B cell (primary cell): ENCODE measurements around the gene POLRMT. TPM values are rescaled to one million over a fixed set of nuclear protein-coding genes. Genes with fewer than 3 reads are reported as not detected.
A peak's percentile ranks its signal among the peaks of the same experiment; 100 is the strongest.

Experiments
- ATAC-seq: fragments of 200-7000 bp; cut with Tn5 transposase; one replicate; pipeline ENCODE4 v1.10.0; 2021; ENCODE audit warnings: low read depth, mild to moderate bottlenecking, moderate number of reproducible peaks, moderate library complexity
- CTCF ChIA-PET: fragments of 350-600 bp; sonication (Branson Sonifier 250); formaldehyde crosslinking; loops from one replicate; lab custom pipeline; 2021; ENCODE audit warnings: antibody characterized with exemption, inconsistent platforms; lab: Charles Lee
- POLR2A ChIA-PET: fragments of 350-600 bp; sonication (Branson Sonifier 250); formaldehyde crosslinking; loops from one replicate; lab custom pipeline; 2021; ENCODE audit warnings: antibody characterized with exemption; lab: Charles Lee
- DNase-seq: peaks from one replicate; pipeline ENCODE4 v3.0.0; 2013
- H2AFZ ChIP-seq: 2 replicates; pipeline ENCODE4 v1.6.1; 2012; ENCODE audit warnings: mild to moderate bottlenecking, low read depth, low read length; ENCODE audit not compliant: insufficient read depth, poor library complexity, severe bottlenecking
- H3K27ac ChIP-seq, 2 donors: 1 replicate in 1 of 2; 2 replicates in 1 of 2; pipeline ENCODE4 v1.5.1; 2012 to 2013; ENCODE audit warnings: low read length in 2 of 2, mild to moderate bottlenecking in 2 of 2, moderate library complexity in 1 of 2
- H3K27me3 ChIP-seq, 4 experiments: fragments of 200-600 bp in 1 of 4; sonication (generic) in 1 of 4; replicated peaks in 1 of 4; 1 replicate in 2 of 4; 2 replicates in 2 of 4; pipeline versions ENCODE4 v1.6.1 to v1.7.0; 2013 to 2016; ENCODE audit warnings: low read length in 3 of 4, mild to moderate bottlenecking in 2 of 4, mixed read lengths in 1 of 4, moderate library complexity in 1 of 4; ENCODE audit not compliant: insufficient read depth in 4 of 4, control insufficient read depth in 3 of 4; ENCODE audit errors: control extremely low read depth in 1 of 4
- H3K36me3 ChIP-seq, 2 experiments: replicated peaks in 1 of 2; 1 replicate in 1 of 2; 2 replicates in 1 of 2; pipeline versions ENCODE4 v1.6.1 to v1.7.1; 2013; ENCODE audit warnings: low read length in 1 of 2; ENCODE audit not compliant: insufficient read depth in 2 of 2, control insufficient read depth in 1 of 2; ENCODE audit errors: control extremely low read depth in 1 of 2, extremely low read depth in 1 of 2
- H3K4me1 ChIP-seq, 2 donors: fragments of 200-600 bp in 1 of 2; sonication (generic) in 1 of 2; 1 replicate in 1 of 2; 2 replicates in 1 of 2; pipeline versions ENCODE4 v1.5.1 to v1.6.1; 2013 to 2017; ENCODE audit warnings: low read length in 2 of 2; ENCODE audit not compliant: control insufficient read depth in 2 of 2, insufficient read depth in 2 of 2
- H3K4me2 ChIP-seq: replicated peaks from 2 replicates; pipeline ENCODE3; 2012; ENCODE audit warnings: mild to moderate bottlenecking, low read depth, low read length; ENCODE audit not compliant: poor library complexity, severe bottlenecking
- H3K4me3 ChIP-seq, 5 experiments: fragments of 200-600 bp in 1 of 5; sonication (generic) in 1 of 5; 1 replicate in 3 of 5; 2 replicates in 2 of 5; pipeline versions ENCODE4 v1.5.1 to v1.7.0; 2011 to 2016; ENCODE audit warnings: low read length in 4 of 5, mild to moderate bottlenecking in 4 of 5, low read depth in 2 of 5, control low read depth in 1 of 5, moderate library complexity in 1 of 5; ENCODE audit not compliant: insufficient read depth in 1 of 5; ENCODE audit errors: control extremely low read depth in 1 of 5, extremely low read depth in 1 of 5
- H3K79me2 ChIP-seq: fragments of 200-600 bp; sonication (generic); one replicate; pipeline ENCODE4 v1.6.0; 2016; ENCODE audit warnings: low read length; ENCODE audit not compliant: control insufficient read depth, insufficient read depth
- H3K9ac ChIP-seq: fragments of 200-600 bp; sonication (generic); 2 replicates; pipeline ENCODE4 v1.6.1; 2017; ENCODE audit warnings: mild to moderate bottlenecking, low read length, moderate library complexity
- H3K9me3 ChIP-seq, 3 donors: one replicate each; pipeline versions ENCODE4 v1.6.1 to v1.7.1; 2013; ENCODE audit warnings: low read length in 2 of 3; ENCODE audit not compliant: control insufficient read depth in 2 of 3, insufficient read depth in 1 of 3; ENCODE audit errors: control extremely low read depth in 1 of 3
- H4K20me1 ChIP-seq: 2 replicates; pipeline ENCODE4 v1.6.0; 2012; ENCODE audit warnings: mild to moderate bottlenecking, low read length; ENCODE audit not compliant: insufficient read depth, control insufficient read depth, poor library complexity, severe bottlenecking
- H3K27ac Mint-ChIP-seq: one replicate; pipeline ENCODE4 v1.8.0; 2021; ENCODE audit warnings: mixed read lengths
- H3K27me3 Mint-ChIP-seq: one replicate; pipeline ENCODE4 v1.8.0; 2021; ENCODE audit warnings: mixed read lengths
- H3K4me1 Mint-ChIP-seq: one replicate; pipeline ENCODE4 v1.8.0; 2021; ENCODE audit warnings: mixed read lengths
- H3K4me3 Mint-ChIP-seq: one replicate; pipeline ENCODE4 v1.8.0; 2021; ENCODE audit warnings: mixed read lengths
- H3K9me3 Mint-ChIP-seq: one replicate; pipeline ENCODE4 v1.8.0; 2022; ENCODE audit warnings: mixed read lengths; ENCODE audit not compliant: insufficient read depth
- EZH2 ChIP-seq: IDR thresholded peaks from 2 replicates; pipeline ENCODE4 v1.6.1; 2012; ENCODE audit warnings: borderline replicate concordance, low read depth, mild to moderate bottlenecking, moderate library complexity, low read length; ENCODE audit not compliant: insufficient read depth, poor library complexity, severe bottlenecking
- WGBS: methylation state at CpG from one replicate; pipeline ENCODE4 v1.1.5; 2013; ENCODE audit warnings: missing lambda C conversion rate; ENCODE audit not compliant: insufficient coverage; 5-methylcytosine and 5-hydroxymethylcytosine counted together
- intact Hi-C: fragments of 100-400 bp; cut with micrococcal nuclease; formaldehyde crosslinking; loops from one replicate; pipeline ENCODE4 v1.10.0; 2022
- polyA plus RNA-seq: library from polyadenylated mRNA; depleted of rRNA; stranded (reverse); fragments of >200 nt; gene quantifications from 2 replicates; pipeline ENCODE4 v1.2.3, GENCODE V29; 2012
- total RNA-seq, 2 donors: library from RNA; stranded (reverse); fragments of 120-200 nt in 1 of 2; gene quantifications; 1 replicate in 1 of 2; 2 replicates in 1 of 2; pipeline versions ENCODE4 v1.2.3 to v1.2.4, GENCODE V29; 2013 to 2022
- TF ChIP-seq, protein P1 (sequence below): fragments of 200-600 bp; IDR thresholded peaks from one replicate; pipeline ENCODE4 v1.8.0; 2022; ENCODE audit warnings: antibody characterized with exemption, mild to moderate bottlenecking

Gene POLRMT
- total and polyA plus RNA-seq, 2 donors (not counting 1 experiment from before 2014, with no cell fraction given) = 77.8 to 98.0 TPM

DNA sequence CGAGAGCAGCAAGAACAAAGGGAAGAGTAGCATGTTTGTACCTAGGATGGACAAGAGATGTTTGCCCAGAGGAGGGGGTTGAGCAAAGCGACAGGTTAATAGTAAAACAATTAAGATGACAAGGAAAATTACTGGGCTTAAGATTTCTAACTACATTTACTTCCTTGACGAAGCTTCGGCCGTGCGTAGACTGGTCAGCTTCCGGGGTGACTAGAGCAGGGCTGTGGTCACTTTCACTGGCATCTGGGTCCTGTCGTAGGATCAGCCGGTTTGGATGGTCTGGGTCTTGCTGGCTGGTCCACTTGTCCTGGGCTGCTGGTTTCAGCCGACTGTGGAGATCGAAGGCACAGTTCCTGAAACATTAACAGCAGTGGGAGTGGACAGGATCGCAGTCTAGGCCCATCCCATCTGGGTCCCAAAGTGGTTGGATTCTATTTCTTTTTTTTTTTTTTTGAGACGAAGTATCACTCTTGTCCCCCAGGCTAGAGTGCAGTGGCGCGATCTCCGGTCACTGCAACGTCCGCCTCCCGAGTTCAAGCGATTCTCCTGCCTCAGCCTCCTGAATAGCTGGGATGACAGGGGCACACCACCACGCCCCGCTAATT, 65.9 kb downstream of the POLRMT start:
- Histone ChIP-seq H4K20me1 (no peaks in the 10 kb centered on the region), H3K27ac (no peak overlapping the region), H3K9ac (no peak overlapping the region), H3K4me1 (peaks cover 0 to 9% of the 10 kb centered on the region in 2 donors), H3K36me3 (no peaks in the 10 kb centered on the region), H3K27me3 (no peaks in the 10 kb centered on the region), H3K4me3 (peak overlapping the region in 1 of 5 experiments; percentile 52), H2AFZ (no peak overlapping the region), H3K79me2 (peaks cover under 1% of the 10 kb centered on the region), H3K9me3 (peaks cover 0 to 2% (median 0%) of the 10 kb centered on the region in 3 donors), H3K4me2 (no peak overlapping the region)
- 98% methylated on average over 12 of the region's 22 CpGs for WGBS
- TF ChIP-seq EZH2 = no peak
- TF ChIP-seq, protein P1, sequence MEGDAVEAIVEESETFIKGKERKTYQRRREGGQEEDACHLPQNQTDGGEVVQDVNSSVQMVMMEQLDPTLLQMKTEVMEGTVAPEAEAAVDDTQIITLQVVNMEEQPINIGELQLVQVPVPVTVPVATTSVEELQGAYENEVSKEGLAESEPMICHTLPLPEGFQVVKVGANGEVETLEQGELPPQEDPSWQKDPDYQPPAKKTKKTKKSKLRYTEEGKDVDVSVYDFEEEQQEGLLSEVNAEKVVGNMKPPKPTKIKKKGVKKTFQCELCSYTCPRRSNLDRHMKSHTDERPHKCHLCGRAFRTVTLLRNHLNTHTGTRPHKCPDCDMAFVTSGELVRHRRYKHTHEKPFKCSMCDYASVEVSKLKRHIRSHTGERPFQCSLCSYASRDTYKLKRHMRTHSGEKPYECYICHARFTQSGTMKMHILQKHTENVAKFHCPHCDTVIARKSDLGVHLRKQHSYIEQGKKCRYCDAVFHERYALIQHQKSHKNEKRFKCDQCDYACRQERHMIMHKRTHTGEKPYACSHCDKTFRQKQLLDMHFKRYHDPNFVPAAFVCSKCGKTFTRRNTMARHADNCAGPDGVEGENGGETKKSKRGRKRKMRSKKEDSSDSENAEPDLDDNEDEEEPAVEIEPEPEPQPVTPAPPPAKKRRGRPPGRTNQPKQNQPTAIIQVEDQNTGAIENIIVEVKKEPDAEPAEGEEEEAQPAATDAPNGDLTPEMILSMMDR = no peak
- Mint-ChIP-seq H3K27me3 (no peaks in the 10 kb centered on the region), H3K9me3 (no peaks in the 10 kb centered on the region), H3K27ac (no peak overlapping the region), H3K4me3 (no peak overlapping the region), H3K4me1 (peaks cover 11% of the 10 kb centered on the region)
- intact Hi-C loops = no loop called here
- no peak for ATAC-seq
- ChIA-PET POLR2A (no interaction called here), CTCF (interaction anchor here (1.0 to 1.6 kb wide), 2 partner anchors 57 to 96 kb away, joined by 3 read pairs; partner anchors contain the start of gene RNF126)
- no peak for DNase-seq

Other genes with a start within 250 kb of the POLRMT start
- not detected in 2 replicates for gene C2CD4C, start 224.4 kb downstream of the POLRMT start, total RNA-seq
- gene C2CD4C, start 224.4 kb downstream of the POLRMT start, polyA plus RNA-seq = not detected in 2 replicates
- 0.19 TPM in 1 of 2 replicates, not detected in the other for gene SHC2, start 172.5 kb downstream of the POLRMT start, total RNA-seq
- 0.19 and 0.59 TPM in 2 replicates for gene SHC2, start 172.5 kb downstream of the POLRMT start, polyA plus RNA-seq
- gene MADCAM1, start 137.1 kb downstream of the POLRMT start, total RNA-seq = 1.9 and 2.5 TPM in 2 replicates
- 0.56 and 0.70 TPM in 2 replicates for gene MADCAM1, start 137.1 kb downstream of the POLRMT start, polyA plus RNA-seq
- gene TPGS1, start 126.0 kb downstream of the POLRMT start, total RNA-seq = 29.8 and 33.8 TPM in 2 replicates
- gene TPGS1, start 126.0 kb downstream of the POLRMT start, polyA plus RNA-seq = 6.1 and 8.1 TPM in 2 replicates
- gene CDC34, start 101.8 kb downstream of the POLRMT start, total RNA-seq = 28.4 and 31.1 TPM in 2 replicates
- 25.7 and 26.9 TPM in 2 replicates for gene CDC34, start 101.8 kb downstream of the POLRMT start, polyA plus RNA-seq
- gene GZMM, start 89.5 kb downstream of the POLRMT start, total RNA-seq = 0.34 TPM in 1 of 2 replicates, not detected in the other
- 2.1 and 3.2 TPM in 2 replicates for gene GZMM, start 89.5 kb downstream of the POLRMT start, polyA plus RNA-seq
- gene BSG, start 60.9 kb downstream of the POLRMT start, total RNA-seq = 131 and 144 TPM in 2 replicates
- 79.6 and 82.1 TPM in 2 replicates for gene BSG, start 60.9 kb downstream of the POLRMT start, polyA plus RNA-seq
- 0.57 and 0.61 TPM in 2 replicates for gene HCN2, start 43.7 kb downstream of the POLRMT start, total RNA-seq
- gene HCN2, start 43.7 kb downstream of the POLRMT start, polyA plus RNA-seq = 0.25 and 0.27 TPM in 2 replicates
- gene FGF22, start 6.3 kb upstream of the POLRMT start, total RNA-seq = 2.9 and 3.4 TPM in 2 replicates
- 0.34 and 0.37 TPM in 2 replicates for gene FGF22, start 6.3 kb upstream of the POLRMT start, polyA plus RNA-seq
- 74.3 and 88.8 TPM in 2 replicates for gene RNF126, start 29.7 kb upstream of the POLRMT start, total RNA-seq
- gene RNF126, start 29.7 kb upstream of the POLRMT start, polyA plus RNA-seq = 99.6 and 118 TPM in 2 replicates
- gene FSTL3, start 42.9 kb upstream of the POLRMT start, total RNA-seq = 5.6 and 5.8 TPM in 2 replicates
- gene FSTL3, start 42.9 kb upstream of the POLRMT start, polyA plus RNA-seq = 2.6 and 5.8 TPM in 2 replicates
- gene PRSS57, start 61.9 kb upstream of the POLRMT start, total RNA-seq = not detected in 2 replicates
- gene PRSS57, start 61.9 kb upstream of the POLRMT start, polyA plus RNA-seq = not detected in 2 replicates
- gene PALM, start 75.4 kb upstream of the POLRMT start, total RNA-seq = not detected in 2 replicates
- 0.15 and 0.53 TPM in 2 replicates for gene PALM, start 75.4 kb upstream of the POLRMT start, polyA plus RNA-seq
- gene MISP, start 117.6 kb upstream of the POLRMT start, total RNA-seq = not detected in 2 replicates
- not detected in 2 replicates for gene MISP, start 117.6 kb upstream of the POLRMT start, polyA plus RNA-seq
- gene PTBP1, start 163.9 kb upstream of the POLRMT start, total RNA-seq = 304 and 309 TPM in 2 replicates
- 137 and 154 TPM in 2 replicates for gene PTBP1, start 163.9 kb upstream of the POLRMT start, polyA plus RNA-seq
- not detected in 2 replicates for gene PLPPR3, start 188.4 kb upstream of the POLRMT start, total RNA-seq
- not detected in 2 replicates for gene PLPPR3, start 188.4 kb upstream of the POLRMT start, polyA plus RNA-seq
- 0.44 and 0.70 TPM in 2 replicates for gene AZU1, start 194.3 kb upstream of the POLRMT start, total RNA-seq
- 0.13 and 0.59 TPM in 2 replicates for gene AZU1, start 194.3 kb upstream of the POLRMT start, polyA plus RNA-seq
- gene PRTN3, start 207.5 kb upstream of the POLRMT start, total RNA-seq = not detected in 2 replicates
- not detected in 2 replicates for gene PRTN3, start 207.5 kb upstream of the POLRMT start, polyA plus RNA-seq
- gene ELANE, start 218.8 kb upstream of the POLRMT start, total RNA-seq = not detected in 2 replicates
- 0.18 TPM in 1 of 2 replicates, not detected in the other for gene ELANE, start 218.8 kb upstream of the POLRMT start, polyA plus RNA-seq
- gene CFD, start 226.1 kb upstream of the POLRMT start, total RNA-seq = 0.79 and 0.87 TPM in 2 replicates
- 2.9 and 6.6 TPM in 2 replicates for gene CFD, start 226.1 kb upstream of the POLRMT start, polyA plus RNA-seq